IMR-90 (cell line): Measurements from ENCODE around the gene AGMO. TPM values are rescaled to one million over a fixed set of nuclear protein-coding genes. Genes with fewer than 3 reads are reported as not detected.

Source experiments
- ATAC-seq: fragments of 200-7000 bp; cut with Tn5 transposase; 2 replicates; pipeline ENCODE4 v1.9.1; 2020; ENCODE audit warnings: low read depth, mild to moderate bottlenecking, moderate library complexity
- BruUV-seq: library from RNA; stranded (reverse); fragments of 400-500 nt; replicated peaks from 2 replicates; lab custom pipeline; 2021; lab: Mats Ljungman, UMichigan
- CTCF ChIA-PET: fragments of 300-600 bp; formaldehyde crosslinking; extraction: SDS; loops from one replicate; lab custom pipeline; 2021; ENCODE audit warnings: antibody characterized with exemption; lab: Yijun Ruan, JAX
- POLR2A ChIA-PET: fragments of 300-600 bp; sonication (Branson Sonifier 250); formaldehyde crosslinking; loops from one replicate; lab custom pipeline; 2022; ENCODE audit warnings: antibody characterized with exemption; ENCODE audit not compliant: unreplicated experiment; lab: Charles Lee
- DNase-seq: peaks from one replicate; pipeline ENCODE4 v3.0.0; 2013
- H2AFZ ChIP-seq: replicated peaks from 2 replicates; pipeline ENCODE3; 2013; ENCODE audit warnings: low read length, mild to moderate bottlenecking; ENCODE audit not compliant: poor library complexity
- H2AK5ac ChIP-seq: 2 replicates; pipeline ENCODE4 v1.6.1; 2013; ENCODE audit warnings: low read depth, low read length, inconsistent platforms
- H2AK9ac ChIP-seq: replicated peaks from 2 replicates; pipeline ENCODE3; 2013; ENCODE audit warnings: mild to moderate bottlenecking, low read depth, low read length, moderate library complexity; ENCODE audit not compliant: poor library complexity
- H2BK120ac ChIP-seq: 2 replicates; pipeline ENCODE4 v1.6.1; 2013; ENCODE audit warnings: low read depth, low read length, inconsistent platforms
- H2BK15ac ChIP-seq: 3 replicates; pipeline ENCODE4 v1.6.1; 2013; ENCODE audit warnings: low read depth, low read length, inconsistent platforms
- H2BK20ac ChIP-seq: 2 replicates; pipeline ENCODE4 v1.6.1; 2013; ENCODE audit warnings: low read depth, mild to moderate bottlenecking, inconsistent platforms, low read length, moderate library complexity
- H2BK5ac ChIP-seq: 2 replicates; pipeline ENCODE4 v1.6.1; 2013; ENCODE audit warnings: mild to moderate bottlenecking, low read depth, low read length, inconsistent platforms; ENCODE audit not compliant: poor library complexity, severe bottlenecking
- H3K14ac ChIP-seq: replicated peaks from 2 replicates; pipeline ENCODE4 v1.6.1; 2013; ENCODE audit warnings: low read depth, low read length, inconsistent platforms
- H3K18ac ChIP-seq: 2 replicates; pipeline ENCODE4 v1.6.1; 2013; ENCODE audit warnings: low read depth, low read length, control low read depth
- H3K23ac ChIP-seq: 2 replicates; pipeline ENCODE4 v1.6.1; 2013; ENCODE audit warnings: low read depth, low read length, inconsistent platforms
- H3K27ac ChIP-seq: 2 replicates; pipeline ENCODE4 v1.5.1; 2013; ENCODE audit warnings: mild to moderate bottlenecking, control low read depth, low read length; ENCODE audit not compliant: insufficient read depth
- H3K27me3 ChIP-seq: 2 replicates; pipeline ENCODE4 v1.6.1; 2013; ENCODE audit warnings: low read length; ENCODE audit not compliant: control insufficient read depth, insufficient read depth
- H3K36me3 ChIP-seq: 2 replicates; pipeline ENCODE4 v1.6.1; 2013; ENCODE audit warnings: low read length, mixed read lengths; ENCODE audit not compliant: control insufficient read depth, insufficient read depth
- H3K4ac ChIP-seq: 2 replicates; pipeline ENCODE4 v1.6.1; 2013; ENCODE audit warnings: low read depth, low read length, inconsistent platforms
- H3K4me1 ChIP-seq: 2 replicates; pipeline ENCODE4 v1.6.1; 2013; ENCODE audit warnings: low read length, mixed read lengths; ENCODE audit not compliant: control insufficient read depth, insufficient read depth
- H3K4me2 ChIP-seq: 2 replicates; pipeline ENCODE4 v1.6.1; 2013; ENCODE audit warnings: low read depth, mild to moderate bottlenecking, control low read depth, low read length, moderate library complexity
- H3K4me3 ChIP-seq: 2 replicates; pipeline ENCODE4 v1.5.1; 2013; ENCODE audit warnings: low read depth, mild to moderate bottlenecking, control low read depth, low read length, moderate library complexity; ENCODE audit not compliant: insufficient read depth
- H3K56ac ChIP-seq: 2 replicates; pipeline ENCODE4 v1.6.1; 2013; ENCODE audit warnings: low read length, inconsistent platforms; ENCODE audit not compliant: insufficient read depth; ENCODE audit errors: extremely low read depth
- H3K79me1 ChIP-seq, 2 experiments: 2 replicates each; pipeline ENCODE4 v1.6.1; 2013; ENCODE audit warnings: low read length in 2 of 2, inconsistent platforms in 1 of 2, low read depth in 1 of 2
- H3K9ac ChIP-seq: 2 replicates; pipeline ENCODE4 v1.6.1; 2013; ENCODE audit warnings: low read depth, low read length, control low read depth
- H3K9me1 ChIP-seq: 2 replicates; pipeline ENCODE4 v1.6.1; 2013; ENCODE audit warnings: low read length, inconsistent platforms; ENCODE audit not compliant: insufficient read depth
- H3K9me3 ChIP-seq: 2 replicates; pipeline ENCODE4 v1.6.1; 2013; ENCODE audit warnings: low read length; ENCODE audit not compliant: control insufficient read depth, insufficient read depth
- H4K20me1 ChIP-seq: 2 replicates; pipeline ENCODE4 v1.6.1; 2013; ENCODE audit warnings: low read length, inconsistent platforms; ENCODE audit not compliant: insufficient read depth
- H4K5ac ChIP-seq: 2 replicates; pipeline ENCODE4 v1.6.1; 2013; ENCODE audit warnings: mild to moderate bottlenecking, low read depth, low read length, control low read depth
- H4K8ac ChIP-seq, 2 experiments: 2 replicates each; pipeline ENCODE4 v1.6.1; 2013; ENCODE audit warnings: low read depth in 2 of 2, low read length in 2 of 2, control low read depth in 1 of 2, inconsistent platforms in 1 of 2
- H4K91ac ChIP-seq: 2 replicates; pipeline ENCODE4 v1.6.1; 2013; ENCODE audit warnings: low read depth, low read length, inconsistent platforms; ENCODE audit not compliant: insufficient read depth
- BHLHE40 ChIP-seq: fragments of 150-350 bp; IDR thresholded peaks from 2 replicates; pipeline ENCODE4 v1.6.1; 2016; ENCODE audit warnings: mild to moderate bottlenecking, low read depth, low read length
- CEBPB ChIP-seq: IDR thresholded peaks from 2 replicates; pipeline ENCODE4 v1.6.1; 2012; ENCODE audit warnings: low read depth, low read length, improper control_type of control experiment
- CHD1 ChIP-seq: IDR thresholded peaks from 2 replicates; pipeline ENCODE4 v1.6.1; 2012; ENCODE audit warnings: low read depth, low read length, improper control_type of control experiment
- FOS ChIP-seq: fragments of 150-350 bp; IDR thresholded peaks from 2 replicates; pipeline ENCODE4 v1.6.1; 2016; ENCODE audit warnings: low read depth, low read length
- MAFK ChIP-seq: IDR thresholded peaks from 2 replicates; pipeline ENCODE4 v1.6.1; 2012; ENCODE audit warnings: low read depth, low read length, improper control_type of control experiment
- MAZ ChIP-seq: IDR thresholded peaks from 2 replicates; pipeline ENCODE4 v1.6.1; 2012; ENCODE audit warnings: low read depth, mild to moderate bottlenecking, low read length, improper control_type of control experiment, moderate library complexity, borderline replicate concordance
- POLR2A ChIP-seq: IDR thresholded peaks from 2 replicates; pipeline ENCODE4 v1.6.1; 2012; ENCODE audit warnings: mild to moderate bottlenecking, low read depth, low read length
- RAD21 ChIP-seq: IDR thresholded peaks from 2 replicates; pipeline ENCODE4 v1.6.1; 2012; ENCODE audit warnings: low read length, improper control_type of control experiment
- RCOR1 ChIP-seq: IDR thresholded peaks from 2 replicates; pipeline ENCODE4 v1.6.1; 2012; ENCODE audit warnings: mild to moderate bottlenecking, low read length, improper control_type of control experiment; ENCODE audit not compliant: insufficient replicate concordance
- RFX5 ChIP-seq: IDR thresholded peaks from 2 replicates; pipeline ENCODE4 v1.8.0; 2012; ENCODE audit warnings: low read depth, mild to moderate bottlenecking, low read length, moderate library complexity
- SMC3 ChIP-seq: fragments of 150-350 bp; IDR thresholded peaks from 2 replicates; pipeline ENCODE4 v1.6.1; 2016; ENCODE audit warnings: low read depth, mild to moderate bottlenecking, antibody characterized with exemption, low read length, moderate library complexity
- WGBS, 2 experiments: methylation state at CpG; one replicate each; pipeline versions ENCODE4 v1.1.5 to v1.1.7; 2013; ENCODE audit warnings: missing lambda C conversion rate in 2 of 2; ENCODE audit not compliant: insufficient read length in 1 of 2; ENCODE audit errors: extremely low coverage in 2 of 2; 5-methylcytosine and 5-hydroxymethylcytosine counted together
- dilution Hi-C: fragments of 300-500 bp; cut with HindIII; formaldehyde crosslinking; loops from one replicate; pipeline ENCODE4 v1.14.3; 2018; ENCODE audit warnings: low sequenced_read_pairs; ENCODE audit not compliant: unreplicated experiment
- in situ Hi-C: fragments of 300-500 bp; cut with MboI; formaldehyde crosslinking; loops from 3 replicates; pipeline ENCODE4 v1.14.3; 2019; ENCODE audit warnings: low sequenced_read_pairs, inconsistent platforms, mixed read lengths
- intact Hi-C: fragments of 100-400 bp; cut with micrococcal nuclease; formaldehyde crosslinking; loops from 2 replicates; pipeline ENCODE4 v1.10.0; 2022
- polyA plus RNA-seq, 3 experiments: library from polyadenylated mRNA; depleted of rRNA; stranded (reverse); fragments of >200 nt; gene quantifications; 2 replicates each; pipeline ENCODE4 v1.2.3, GENCODE V29; 2012; ENCODE audit warnings: low replicate concordance in 1 of 3
- total RNA-seq: library from RNA; depleted of rRNA; stranded (reverse); fragments of >200 nt; gene quantifications from 2 replicates; pipeline ENCODE4 v1.2.3, GENCODE V29; 2012
- TF ChIP-seq, protein P1 (sequence below): fragments of 150-350 bp; IDR thresholded peaks from 2 replicates; pipeline ENCODE4 v1.6.1; 2016; ENCODE audit warnings: low read depth, mild to moderate bottlenecking, low read length, moderate library complexity, borderline replicate concordance
- TF ChIP-seq, protein P2 (sequence below): fragments of 150-350 bp; IDR thresholded peaks from 2 replicates; pipeline ENCODE4 v1.6.1; 2017; ENCODE audit warnings: mild to moderate bottlenecking, antibody characterized with exemption, low read length, low read depth
- TF ChIP-seq, protein P3 (sequence below): conservative IDR thresholded peaks from 2 replicates; pipeline ENCODE4 v1.5.1; 2012; ENCODE audit warnings: mild to moderate bottlenecking, low read depth, low read length, improper control_type of control experiment

The AGMO gene
- total and polyA plus RNA-seq, 2 of the 4 experiments (the other 2 are of a cell fraction), result not detected

DNA sequence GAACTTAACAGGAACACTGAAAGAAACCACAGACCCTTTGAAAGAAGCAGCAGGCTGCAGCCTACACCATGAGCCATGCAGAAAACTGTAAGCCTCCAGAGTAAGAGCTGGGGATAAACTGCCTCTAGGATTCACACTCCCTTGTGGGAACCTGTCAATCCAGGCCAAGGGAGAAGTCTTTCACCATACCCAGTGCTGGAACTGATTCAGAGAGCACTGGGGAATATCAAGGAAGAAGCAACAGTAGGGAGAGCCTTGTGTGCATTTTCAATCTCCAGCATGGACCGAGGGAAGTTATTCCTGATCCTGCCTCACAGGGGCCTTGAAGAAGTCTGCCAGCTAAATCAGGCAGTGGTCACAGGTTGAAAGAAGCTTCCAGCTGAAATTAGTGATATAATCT, 282.2 kb downstream of the AGMO start:
- H2AK5ac ChIP-seq, result no peak overlapping the region
- no peak overlapping the region for H3K18ac ChIP-seq
- H3K14ac ChIP-seq, result no peak overlapping the region
- DNase-seq (no peak), ATAC-seq (no peak)
- no peak overlapping the region for H2AK9ac ChIP-seq
- no peaks in the 10 kb centered on the region for H3K27me3 ChIP-seq
- H2BK120ac ChIP-seq, result no peak overlapping the region
- H2AFZ ChIP-seq, result no peak overlapping the region
- no peak overlapping the region for H4K91ac ChIP-seq
- H3K4me2 ChIP-seq, result no peak overlapping the region
- no TSS peak for BruUV-seq
- WGBS, 2 experiments, result no CpG with 5 or more reads among the region's 1 CpG
- H3K4me3 ChIP-seq, result no peak overlapping the region
- no peak overlapping the region for H3K56ac ChIP-seq
- no peak overlapping the region for H3K9ac ChIP-seq
- H3K79me1 ChIP-seq, result no peaks in the 10 kb centered on the region
- no peak overlapping the region for H4K5ac ChIP-seq
- ChIA-PET POLR2A (no interaction called here), CTCF (no interaction called here)
- no peaks in the 10 kb centered on the region for H4K20me1 ChIP-seq
- no peak overlapping the region for H4K8ac ChIP-seq
- H3K9me3 ChIP-seq, result peaks cover 11% of the 10 kb centered on the region
- no peak overlapping the region for H2BK15ac ChIP-seq
- in situ Hi-C loops (no loop called here), intact Hi-C loops (no loop called here), dilution Hi-C loops (no loop called here)
- no peak overlapping the region for H3K23ac ChIP-seq
- no peaks in the 10 kb centered on the region for H3K4me1 ChIP-seq
- no peak overlapping the region for H2BK5ac ChIP-seq
- H3K4ac ChIP-seq, result no peak overlapping the region
- H3K9me1 ChIP-seq, result no peaks in the 10 kb centered on the region
- no peaks in the 10 kb centered on the region for H3K36me3 ChIP-seq
- TF ChIP-seq BHLHE40 (no peak), CHD1 (no peak), RAD21 (no peak), POLR2A (no peak), SMC3 (no peak), MAZ (no peak), MAFK (no peak), RFX5 (no peak), CEBPB (no peak), RCOR1 (no peak), FOS (no peak)
- TF ChIP-seq, protein P1, sequence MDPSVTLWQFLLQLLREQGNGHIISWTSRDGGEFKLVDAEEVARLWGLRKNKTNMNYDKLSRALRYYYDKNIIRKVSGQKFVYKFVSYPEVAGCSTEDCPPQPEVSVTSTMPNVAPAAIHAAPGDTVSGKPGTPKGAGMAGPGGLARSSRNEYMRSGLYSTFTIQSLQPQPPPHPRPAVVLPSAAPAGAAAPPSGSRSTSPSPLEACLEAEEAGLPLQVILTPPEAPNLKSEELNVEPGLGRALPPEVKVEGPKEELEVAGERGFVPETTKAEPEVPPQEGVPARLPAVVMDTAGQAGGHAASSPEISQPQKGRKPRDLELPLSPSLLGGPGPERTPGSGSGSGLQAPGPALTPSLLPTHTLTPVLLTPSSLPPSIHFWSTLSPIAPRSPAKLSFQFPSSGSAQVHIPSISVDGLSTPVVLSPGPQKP, result no peak
- TF ChIP-seq, protein P2, sequence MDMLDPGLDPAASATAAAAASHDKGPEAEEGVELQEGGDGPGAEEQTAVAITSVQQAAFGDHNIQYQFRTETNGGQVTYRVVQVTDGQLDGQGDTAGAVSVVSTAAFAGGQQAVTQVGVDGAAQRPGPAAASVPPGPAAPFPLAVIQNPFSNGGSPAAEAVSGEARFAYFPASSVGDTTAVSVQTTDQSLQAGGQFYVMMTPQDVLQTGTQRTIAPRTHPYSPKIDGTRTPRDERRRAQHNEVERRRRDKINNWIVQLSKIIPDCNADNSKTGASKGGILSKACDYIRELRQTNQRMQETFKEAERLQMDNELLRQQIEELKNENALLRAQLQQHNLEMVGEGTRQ, result no peak
- TF ChIP-seq, protein P3, sequence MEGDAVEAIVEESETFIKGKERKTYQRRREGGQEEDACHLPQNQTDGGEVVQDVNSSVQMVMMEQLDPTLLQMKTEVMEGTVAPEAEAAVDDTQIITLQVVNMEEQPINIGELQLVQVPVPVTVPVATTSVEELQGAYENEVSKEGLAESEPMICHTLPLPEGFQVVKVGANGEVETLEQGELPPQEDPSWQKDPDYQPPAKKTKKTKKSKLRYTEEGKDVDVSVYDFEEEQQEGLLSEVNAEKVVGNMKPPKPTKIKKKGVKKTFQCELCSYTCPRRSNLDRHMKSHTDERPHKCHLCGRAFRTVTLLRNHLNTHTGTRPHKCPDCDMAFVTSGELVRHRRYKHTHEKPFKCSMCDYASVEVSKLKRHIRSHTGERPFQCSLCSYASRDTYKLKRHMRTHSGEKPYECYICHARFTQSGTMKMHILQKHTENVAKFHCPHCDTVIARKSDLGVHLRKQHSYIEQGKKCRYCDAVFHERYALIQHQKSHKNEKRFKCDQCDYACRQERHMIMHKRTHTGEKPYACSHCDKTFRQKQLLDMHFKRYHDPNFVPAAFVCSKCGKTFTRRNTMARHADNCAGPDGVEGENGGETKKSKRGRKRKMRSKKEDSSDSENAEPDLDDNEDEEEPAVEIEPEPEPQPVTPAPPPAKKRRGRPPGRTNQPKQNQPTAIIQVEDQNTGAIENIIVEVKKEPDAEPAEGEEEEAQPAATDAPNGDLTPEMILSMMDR, result no peak
- no peak overlapping the region for H3K27ac ChIP-seq
- H2BK20ac ChIP-seq, result no peak overlapping the region
